SK-N-MC (cell line): ENCODE results near the gene TNNI3K.

Experiments used
- DNase-seq: peaks from one replicate; pipeline ENCODE4 v3.0.0-alpha.2; 2011; ENCODE audit warnings: low read depth, low spot score
- H3K27ac ChIP-seq: fragments of 200-600 bp; sonication (generic); 2 replicates; pipeline ENCODE4 v1.5.1; 2016; ENCODE audit warnings: mixed run types
- H3K36me3 ChIP-seq: fragments of 200-600 bp; sonication (generic); 2 replicates; pipeline ENCODE4 v1.6.1; 2017; ENCODE audit warnings: antibody characterized with exemption, low read length, mixed read lengths; ENCODE audit not compliant: insufficient read depth
- H3K4me3 ChIP-seq: fragments of 200-600 bp; sonication (generic); 2 replicates; pipeline ENCODE4 v1.5.1; 2016
- H3K9ac ChIP-seq: fragments of 200-600 bp; sonication (generic); 2 replicates; pipeline ENCODE4 v1.8.0; 2017; ENCODE audit warnings: mixed run types, mixed read lengths; ENCODE audit not compliant: insufficient read length
- H3K9me3 ChIP-seq: fragments of 200-600 bp; sonication (generic); 2 replicates; pipeline ENCODE4 v1.6.1; 2017; ENCODE audit warnings: low read depth, mild to moderate bottlenecking, antibody characterized with exemption, low read length, moderate library complexity, mixed read lengths
- EZH2 ChIP-seq: fragments of 200-600 bp; sonication (generic); IDR thresholded peaks from one replicate; pipeline ENCODE4 v1.6.1; 2017; ENCODE audit warnings: antibody characterized with exemption
- FOXP2 ChIP-seq: optimal IDR thresholded peaks from 2 replicates; pipeline ENCODE3; 2011; ENCODE audit warnings: mild to moderate bottlenecking, moderate library complexity; ENCODE audit not compliant: insufficient read depth; ENCODE audit errors: extremely low read length, control extremely low read depth
- POLR2AphosphoS5 ChIP-seq: IDR thresholded peaks from 2 replicates; pipeline ENCODE4 v1.6.1; 2012; ENCODE audit warnings: mild to moderate bottlenecking, low read depth, low read length, borderline replicate concordance

The TNNI3K gene

DNA sequence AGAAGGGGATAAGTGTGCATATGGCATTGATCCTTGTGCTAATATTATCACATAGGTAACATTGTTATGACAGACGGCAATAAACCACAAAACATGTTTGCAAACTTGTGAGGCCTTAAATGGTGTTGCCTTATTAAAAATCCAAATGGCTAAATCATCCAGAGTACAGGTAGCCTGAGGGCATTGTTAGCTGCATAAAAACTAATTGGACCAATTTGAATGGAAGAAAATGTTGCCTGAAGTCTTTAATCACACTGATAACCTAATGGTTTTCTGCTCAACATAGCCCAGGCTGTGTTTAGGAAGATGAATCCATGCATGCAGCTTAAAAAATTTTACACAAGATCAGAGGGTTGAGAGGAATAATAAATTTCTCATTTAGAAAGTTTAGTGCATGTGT lies 296.6 kb downstream of the TNNI3K start:
- DNase-seq = no peak
- H3K4me3 ChIP-seq = no peak overlapping the region

DNA sequence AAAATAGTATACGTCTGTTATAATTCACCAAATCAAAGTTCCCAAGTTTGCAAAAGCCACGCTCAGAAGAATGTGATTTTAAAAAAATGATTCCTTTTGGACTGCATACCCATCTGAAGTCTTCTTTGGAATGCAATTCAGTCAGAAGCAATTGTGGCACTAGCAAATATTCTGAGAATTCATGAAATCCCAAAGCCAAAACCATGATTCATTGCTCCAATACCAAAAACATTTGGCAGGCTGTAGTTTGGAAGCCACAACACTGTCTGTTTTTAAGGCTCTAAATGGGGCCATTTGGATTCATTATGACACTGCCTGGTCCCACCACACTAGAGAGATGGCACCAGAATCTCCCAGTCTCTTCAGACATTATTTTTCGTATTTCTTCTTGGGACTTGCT lies 299.1 kb downstream of the TNNI3K start:
- no peak overlapping the region for H3K27ac ChIP-seq
- H3K36me3 ChIP-seq = no peaks in the 10 kb centered on the region
- TF ChIP-seq EZH2 (no peak), FOXP2 (no peak), POLR2AphosphoS5 (no peak)
- no peak overlapping the region for H3K4me3 ChIP-seq
- no peaks in the 10 kb centered on the region for H3K9me3 ChIP-seq
- no peak overlapping the region for H3K9ac ChIP-seq
- DNase-seq = no peak

More for the DNA sequence above, 296.6 kb downstream of the TNNI3K start:
- no peak overlapping the region for H3K9ac ChIP-seq
- H3K27ac ChIP-seq = no peak overlapping the region
- no peak for TF ChIP-seq POLR2AphosphoS5
- no peak for TF ChIP-seq EZH2
- no peak for TF ChIP-seq FOXP2
- H3K36me3 ChIP-seq = no peaks in the 10 kb centered on the region
- H3K9me3 ChIP-seq = no peaks in the 10 kb centered on the region

DNA sequence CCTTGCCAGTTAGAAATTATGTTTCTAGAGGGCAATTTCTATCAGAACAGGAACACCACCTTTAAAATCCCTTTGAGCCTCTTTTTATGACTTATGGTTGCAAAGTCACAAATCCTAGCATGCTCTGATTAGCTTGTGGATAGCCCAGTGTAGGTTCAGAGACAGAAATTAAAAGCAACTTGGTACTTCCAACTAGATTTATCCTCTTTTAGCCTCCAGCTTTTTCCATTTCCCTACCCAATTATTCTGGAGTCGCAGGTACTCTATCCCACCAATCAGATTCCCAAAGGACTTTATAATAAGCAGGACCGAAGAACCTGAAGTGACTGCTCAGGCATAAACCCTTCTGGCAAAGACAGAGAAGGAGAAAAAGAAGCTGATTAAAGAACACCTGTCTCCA lies 310.6 kb downstream of the TNNI3K start:
- no peak overlapping the region for H3K4me3 ChIP-seq
- no peak overlapping the region for H3K9ac ChIP-seq
- DNase-seq = no peak
- no peaks in the 10 kb centered on the region for H3K9me3 ChIP-seq
- no peaks in the 10 kb centered on the region for H3K36me3 ChIP-seq
- no peak overlapping the region for H3K27ac ChIP-seq
- TF ChIP-seq FOXP2 = no peak
- TF ChIP-seq EZH2 = no peak
- no peak for TF ChIP-seq POLR2AphosphoS5

DNA sequence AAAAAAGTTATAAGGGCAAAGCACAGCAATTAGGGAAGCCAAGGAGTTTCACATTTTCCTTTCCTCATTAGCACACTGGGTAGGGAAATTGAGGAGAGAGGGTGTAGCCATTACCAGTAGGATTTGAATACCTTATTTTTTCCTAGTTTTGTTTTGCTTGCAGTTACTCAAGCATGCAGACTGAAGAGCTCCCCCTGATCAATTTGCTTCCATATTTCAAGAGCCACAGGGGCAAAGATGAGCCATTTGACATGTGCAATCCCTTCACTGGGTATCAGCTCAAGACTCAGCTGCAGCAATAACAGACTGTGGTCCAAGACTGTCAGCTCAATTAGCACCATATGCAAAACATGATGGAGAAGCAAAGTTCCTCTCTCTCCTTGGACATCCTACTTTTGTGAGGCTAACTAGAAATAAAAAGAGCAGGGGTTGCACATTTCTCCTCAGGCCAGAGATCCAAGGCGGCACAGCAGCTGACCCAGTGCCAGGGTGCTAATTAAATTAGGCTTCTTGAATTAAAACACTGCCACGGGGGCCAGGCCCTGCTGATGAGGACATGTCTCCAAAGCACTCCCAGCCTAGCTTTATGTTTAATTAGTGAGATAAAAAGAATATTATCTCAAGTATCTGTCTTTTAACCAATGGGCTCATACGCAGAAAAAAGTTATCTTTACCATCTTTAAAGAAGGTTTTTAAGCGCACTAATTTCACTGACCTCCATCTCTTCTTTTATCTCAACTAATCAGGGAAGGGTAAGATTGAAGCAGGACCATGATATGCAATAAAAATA lies 314.0 kb downstream of the TNNI3K start:
- no peak overlapping the region for H3K4me3 ChIP-seq
- no peak for DNase-seq
- H3K27ac ChIP-seq = no peak overlapping the region
- H3K36me3 ChIP-seq = no peaks in the 10 kb centered on the region
- H3K9me3 ChIP-seq = no peaks in the 10 kb centered on the region
- no peak overlapping the region for H3K9ac ChIP-seq
- TF ChIP-seq POLR2AphosphoS5 (no peak), EZH2 (no peak), FOXP2 (no peak)

DNA sequence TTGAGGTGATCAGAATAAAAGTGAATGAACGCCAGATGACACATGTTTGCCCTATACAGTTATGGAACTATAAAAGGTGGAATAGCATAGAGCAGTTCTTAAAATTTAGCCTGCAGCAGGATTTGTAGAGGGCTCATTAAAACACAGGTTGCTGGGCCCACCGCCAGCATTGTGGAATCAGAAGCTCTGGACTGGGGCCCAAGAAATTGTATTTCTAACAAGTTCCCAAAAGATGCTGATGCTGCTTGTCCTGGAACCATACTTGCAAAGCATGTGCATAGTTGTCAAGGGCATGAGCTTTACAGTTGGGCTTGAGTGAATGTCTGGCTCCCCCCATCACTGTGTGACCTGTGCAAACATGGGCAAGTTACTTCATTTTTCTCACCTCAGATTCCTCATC lies 314.7 kb downstream of the TNNI3K start:
- no peak for DNase-seq
- no peaks in the 10 kb centered on the region for H3K36me3 ChIP-seq
- no peak overlapping the region for H3K27ac ChIP-seq
- H3K9ac ChIP-seq = no peak overlapping the region
- H3K4me3 ChIP-seq = no peak overlapping the region
- no peak for TF ChIP-seq FOXP2
- no peak for TF ChIP-seq POLR2AphosphoS5
- TF ChIP-seq EZH2 = no peak
- H3K9me3 ChIP-seq = no peaks in the 10 kb centered on the region

DNA sequence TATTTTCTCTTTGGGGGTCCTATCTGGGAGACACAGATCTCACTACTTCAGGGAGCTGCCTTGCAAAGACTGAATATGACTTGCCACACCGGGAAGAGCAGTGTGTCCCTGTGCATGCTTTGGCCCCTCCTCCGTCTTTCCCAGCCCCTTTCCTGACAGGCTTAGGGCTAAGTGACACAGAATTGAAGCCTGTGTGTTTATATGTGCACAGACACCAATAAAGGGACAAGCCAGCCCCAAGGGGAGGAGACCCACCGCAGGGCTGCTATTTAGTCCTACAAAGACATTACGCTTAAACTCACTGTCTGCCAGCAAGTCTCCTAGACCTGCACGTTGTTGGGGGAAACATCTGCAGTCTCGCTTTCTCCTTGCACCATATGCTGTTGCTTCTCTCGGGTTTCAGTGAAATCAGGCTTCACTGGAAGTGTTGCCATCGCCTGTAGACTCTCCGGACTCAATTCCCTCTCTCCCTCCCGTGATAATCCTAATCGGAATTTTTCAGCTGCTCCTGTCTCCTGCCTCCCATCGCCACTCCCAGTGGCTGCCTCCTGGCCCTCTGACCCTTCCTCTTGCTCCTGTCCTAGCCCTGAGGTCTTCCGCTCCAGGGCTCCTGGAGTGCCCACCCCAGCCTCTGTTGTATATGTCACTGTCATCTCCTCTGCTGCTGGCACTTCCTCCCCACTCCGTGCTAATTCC lies 335.8 kb downstream of the TNNI3K start:
- no peak for TF ChIP-seq POLR2AphosphoS5
- TF ChIP-seq EZH2 = no peak
- no peak for TF ChIP-seq FOXP2

DNA sequence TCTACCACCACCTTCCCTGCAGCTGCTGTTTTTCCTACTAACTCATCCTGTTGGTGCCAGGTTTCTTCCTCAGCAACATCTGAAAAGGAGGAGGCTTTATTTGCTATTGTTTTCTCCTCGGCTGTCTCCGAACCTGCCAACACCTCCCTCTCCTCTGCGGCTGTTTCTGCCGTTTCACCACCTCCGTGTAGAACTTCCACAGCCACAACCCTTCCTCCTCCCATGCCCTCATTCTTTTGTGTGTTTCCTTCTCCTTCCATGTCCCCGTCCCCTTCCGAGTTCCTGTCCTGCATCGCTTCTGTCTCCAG lies 336.3 kb downstream of the TNNI3K start:
- no peak for TF ChIP-seq EZH2
- TF ChIP-seq POLR2AphosphoS5 = no peak
- TF ChIP-seq FOXP2 = no peak
- DNase-seq = no peak
- no peaks in the 10 kb centered on the region for H3K9me3 ChIP-seq

More for the DNA sequence above, 335.8 kb downstream of the TNNI3K start:
- H3K4me3 ChIP-seq = no peak overlapping the region
- no peaks in the 10 kb centered on the region for H3K9me3 ChIP-seq
- no peak for DNase-seq
- H3K9ac ChIP-seq = no peak overlapping the region
- no peaks in the 10 kb centered on the region for H3K36me3 ChIP-seq
- H3K27ac ChIP-seq = no peak overlapping the region

DNA sequence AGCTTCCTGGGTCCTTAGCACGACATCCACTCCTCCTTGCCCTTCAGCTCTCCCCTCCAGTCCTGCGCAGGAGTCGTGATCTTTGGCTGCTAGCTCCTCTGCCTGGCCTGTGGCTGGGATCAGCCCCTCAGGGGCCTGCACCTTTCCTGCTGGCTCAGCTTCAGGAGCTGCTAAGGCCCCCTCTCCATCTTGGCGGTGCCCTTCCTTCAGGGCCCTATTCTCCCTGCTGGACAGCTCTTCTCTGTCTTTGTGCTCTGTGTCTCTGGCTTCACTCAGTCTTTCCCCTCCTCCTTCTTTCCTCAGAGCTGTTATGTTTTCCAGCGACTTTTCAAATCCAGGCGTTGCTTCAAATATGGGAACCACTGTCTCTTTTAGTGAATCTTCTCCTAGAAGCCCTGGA lies 336.7 kb downstream of the TNNI3K start:
- no peak overlapping the region for H3K4me3 ChIP-seq
- no peak for DNase-seq
- no peaks in the 10 kb centered on the region for H3K36me3 ChIP-seq
- H3K9me3 ChIP-seq = no peaks in the 10 kb centered on the region
- no peak overlapping the region for H3K9ac ChIP-seq
- TF ChIP-seq FOXP2 (no peak), EZH2 (no peak), POLR2AphosphoS5 (no peak)
- no peak overlapping the region for H3K27ac ChIP-seq

More for the DNA sequence above, 336.3 kb downstream of the TNNI3K start:
- Histone ChIP-seq H3K9ac (no peak overlapping the region), H3K36me3 (no peaks in the 10 kb centered on the region), H3K27ac (no peak overlapping the region), H3K4me3 (no peak overlapping the region)
